DMS53 treated with DMSO at 0.1 percent for 48 hours (cell line): ENCODE results near the gene NUDT4.
A peak's percentile ranks its signal among the peaks of the same experiment; 100 is the strongest.
"Not testable (repeated sequence)": the region's sequence is repeated elsewhere in the genome, so short reads cannot be mapped to it uniquely, and the experiment has no call there.

ENCODE experiments used
- DNase-seq: peaks from one replicate; lab custom pipeline; 2025; ENCODE audit not compliant: unreplicated experiment; lab: John Stamatoyannopoulos, UW

Gene NUDT4

DNA sequence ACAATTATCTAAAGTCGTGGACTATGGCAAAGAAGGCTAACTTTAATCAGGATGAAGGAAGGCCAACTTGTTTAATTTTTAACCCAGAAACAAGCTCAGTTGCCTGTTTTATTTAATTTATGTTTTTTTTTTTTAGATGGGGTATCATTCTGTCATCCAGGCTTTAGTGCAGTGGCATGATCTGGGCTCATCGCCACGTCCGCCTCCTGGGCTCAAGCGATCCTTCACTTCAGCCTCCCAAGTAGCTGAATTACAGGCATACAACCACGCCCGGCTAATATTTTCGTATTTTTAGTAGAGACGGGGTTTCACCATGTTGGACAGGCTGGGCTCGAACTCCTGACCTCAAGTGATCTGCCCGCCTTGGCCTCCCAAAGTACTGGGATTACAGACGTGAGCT is 19.7 kb downstream of the NUDT4 start:
- DNase-seq, result no peak

DNA sequence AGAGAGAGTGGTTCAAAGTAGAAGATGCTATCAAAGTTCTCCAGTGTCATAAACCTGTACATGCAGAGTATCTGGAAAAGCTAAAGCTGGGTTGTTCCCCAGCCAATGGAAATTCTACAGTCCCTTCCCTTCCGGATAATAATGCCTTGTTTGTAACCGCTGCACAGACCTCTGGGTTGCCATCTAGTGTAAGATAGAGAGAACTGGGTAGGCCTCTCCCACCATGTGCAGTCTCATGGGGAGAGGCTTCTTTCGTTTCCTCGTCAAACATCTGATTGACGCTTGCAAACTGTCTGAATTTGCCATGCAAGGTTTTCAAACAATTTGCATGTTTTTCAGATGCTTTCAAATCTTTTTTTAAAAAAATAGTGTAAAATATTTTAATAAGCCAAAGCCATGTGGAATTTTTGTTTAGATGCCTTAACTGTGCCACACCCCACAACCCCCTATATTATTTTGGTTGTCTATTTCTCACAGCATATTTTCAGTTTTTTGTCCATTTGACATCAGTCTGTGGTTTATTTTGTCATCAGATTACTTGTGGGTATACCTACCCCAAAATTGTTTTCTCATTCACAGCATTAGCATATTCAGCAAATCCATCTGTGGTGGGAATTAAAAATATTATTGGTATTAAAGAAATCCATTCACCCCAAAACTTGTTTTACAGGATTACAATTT is 21.6 kb downstream of the NUDT4 start:
- not testable (repeated sequence) for DNase-seq

DNA sequence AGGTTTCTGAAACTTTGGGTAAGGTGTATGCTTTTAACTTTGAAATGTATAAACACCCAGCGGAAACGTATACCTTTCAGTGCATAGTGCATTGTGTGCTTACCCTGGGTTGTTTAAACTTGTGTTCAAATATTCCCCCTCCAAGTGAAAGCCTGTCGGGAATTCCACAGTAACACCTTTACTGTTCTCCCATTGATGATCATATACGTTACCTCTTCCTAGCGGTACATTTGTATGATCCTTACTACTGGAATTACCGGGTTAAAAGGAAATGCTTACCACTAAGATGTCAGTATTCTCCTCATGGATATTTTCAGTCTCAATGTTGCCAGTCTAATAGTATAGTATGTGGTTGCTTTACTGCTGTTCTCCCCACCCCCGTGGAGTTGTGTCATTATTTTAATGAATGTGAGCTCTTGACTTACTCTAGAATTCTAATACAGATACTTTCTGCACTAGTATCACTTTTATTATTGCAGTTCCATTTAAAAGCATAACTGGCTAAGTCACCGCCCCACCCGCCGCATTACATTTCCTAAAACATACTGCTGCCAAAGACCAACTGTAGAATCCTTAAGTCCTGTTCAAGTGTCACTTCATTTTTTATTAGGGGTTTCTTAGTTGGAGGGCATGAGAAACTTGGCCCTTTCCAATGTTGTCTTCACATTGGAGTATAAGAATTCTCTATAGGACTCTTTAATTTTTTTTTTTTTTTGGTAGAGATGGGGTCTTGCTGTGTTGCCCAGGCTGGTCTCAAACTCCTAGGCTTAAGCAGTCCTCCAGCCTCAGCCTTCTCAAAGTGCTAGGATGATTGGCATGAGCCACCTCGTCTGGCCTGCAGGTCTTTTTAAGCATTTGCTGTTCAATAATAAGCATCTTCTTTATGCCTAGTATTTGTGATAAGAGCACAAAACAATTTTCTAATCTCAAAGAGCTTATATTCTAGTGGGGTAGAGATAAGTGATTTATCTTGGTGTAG is 24.9 kb downstream of the NUDT4 start:
- DNase-seq, result no peak

DNA sequence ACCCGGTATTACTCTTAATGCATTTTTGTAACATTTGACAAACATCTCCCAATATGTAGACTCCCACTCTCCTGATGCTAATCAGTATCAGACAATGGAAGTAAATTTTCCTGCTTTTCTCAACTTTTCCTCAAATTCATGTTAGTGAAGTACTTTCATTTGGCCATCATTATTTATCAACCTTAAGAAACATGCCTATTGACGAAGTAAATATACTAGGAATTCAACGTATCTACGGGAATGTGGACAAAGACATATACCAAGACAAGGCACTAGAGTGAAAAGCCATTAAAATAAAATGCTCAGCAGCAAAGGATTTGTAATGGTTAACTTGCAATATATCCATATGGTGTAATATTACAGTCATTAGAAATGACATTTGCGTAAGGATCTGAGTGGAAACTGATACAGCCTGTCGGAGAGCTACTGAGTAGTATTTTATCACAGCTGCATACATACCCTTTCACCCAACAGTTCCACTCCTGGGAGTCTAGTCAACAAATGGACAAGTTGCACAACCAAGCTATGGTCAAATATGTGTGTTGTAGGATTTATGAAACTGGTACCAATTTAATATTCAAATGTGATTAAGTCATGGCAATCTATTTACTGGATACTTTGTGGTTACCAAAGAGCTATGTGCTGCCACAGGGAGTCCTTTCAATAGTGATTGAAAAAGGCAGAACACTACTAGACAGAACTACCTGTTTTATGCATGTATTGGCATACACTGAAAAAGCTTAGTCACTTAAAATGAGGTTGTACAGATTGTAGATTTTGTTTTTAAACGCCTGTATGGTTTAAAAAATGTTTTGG is 26.5 kb downstream of the NUDT4 start:
- no peak for DNase-seq

DNA sequence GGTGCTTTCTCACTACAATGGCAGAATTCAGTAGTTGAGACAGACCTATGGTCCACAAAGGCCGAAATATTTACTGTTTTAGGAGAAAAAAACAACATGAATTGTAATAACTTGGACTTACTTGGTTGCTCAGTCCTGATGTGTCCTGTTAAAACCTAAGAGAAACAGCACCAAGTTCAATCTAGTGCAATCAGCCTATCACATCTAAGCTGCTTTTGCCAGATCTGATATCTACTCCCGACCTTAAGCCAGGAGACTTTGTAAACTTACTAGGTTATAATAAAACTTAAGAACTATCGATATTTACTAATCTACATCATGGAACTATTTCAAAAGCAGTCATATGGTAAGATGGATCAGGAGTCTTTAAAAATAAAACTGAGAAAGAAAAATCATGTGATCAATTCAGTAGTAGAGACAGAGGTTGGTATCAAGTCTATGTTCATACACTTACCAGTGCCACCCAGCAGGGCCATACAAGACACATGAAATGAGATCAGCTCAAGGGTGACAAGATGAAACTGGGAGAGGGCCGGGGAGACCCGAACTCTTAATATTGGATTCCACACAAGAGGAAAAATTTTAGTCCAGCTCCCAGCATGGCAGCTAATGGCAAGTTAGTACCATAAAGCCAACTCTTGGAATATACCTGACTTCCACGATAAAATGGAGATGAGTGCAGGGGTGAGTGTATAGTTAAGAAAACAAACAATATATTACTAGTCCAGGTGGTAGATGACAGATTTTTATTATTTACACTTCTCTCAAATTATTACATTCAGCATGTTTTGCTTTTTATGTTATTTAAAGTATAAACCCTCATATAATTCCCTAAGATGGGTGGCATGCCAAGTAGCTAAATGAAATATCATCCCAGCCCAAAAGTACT is 27.5 kb downstream of the NUDT4 start:
- DNase-seq, result no peak

DNA sequence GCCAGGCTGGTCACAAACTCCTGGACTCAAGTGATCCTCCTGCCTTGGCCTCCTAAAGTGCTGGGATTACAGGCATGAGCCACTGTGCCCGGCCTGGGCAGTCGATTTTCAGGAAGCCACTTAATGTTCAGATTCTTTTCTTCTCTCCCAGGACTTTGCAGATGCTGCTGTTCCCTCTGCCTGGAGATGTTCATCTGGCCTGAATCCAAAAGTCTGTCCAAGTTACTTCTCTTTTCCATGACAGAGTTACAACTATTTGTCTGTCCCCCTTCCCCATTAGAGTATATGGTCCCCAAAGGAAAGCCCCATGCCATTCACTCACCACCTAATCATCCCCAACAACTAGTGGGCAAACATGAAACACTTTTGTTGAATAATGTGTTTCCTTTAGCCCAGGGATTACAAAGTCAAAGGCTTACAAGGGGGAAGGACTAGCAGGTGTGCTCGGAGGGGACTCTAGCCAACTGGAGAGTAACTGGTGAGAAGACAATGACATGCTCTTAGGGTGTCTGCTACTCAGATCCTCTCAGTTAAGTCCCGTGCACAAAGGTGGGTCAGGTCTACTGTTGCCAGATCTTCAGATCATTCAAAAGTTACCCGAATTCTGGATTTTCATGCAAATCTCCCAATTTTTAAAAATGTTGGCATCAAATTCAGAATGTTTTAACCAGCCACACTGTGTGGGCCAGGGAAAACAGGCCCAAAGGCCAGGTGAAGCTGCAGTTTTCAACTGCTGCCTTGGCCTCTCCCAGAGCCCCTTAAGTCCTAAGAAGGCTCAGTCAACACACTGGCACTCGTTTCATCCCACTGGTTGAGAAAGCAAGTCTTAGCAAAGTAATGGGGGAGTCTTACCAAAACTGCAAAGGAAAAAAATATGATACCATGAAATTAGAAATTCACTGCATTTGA is 29.6 kb downstream of the NUDT4 start:
- DNase-seq, result no peak

DNA sequence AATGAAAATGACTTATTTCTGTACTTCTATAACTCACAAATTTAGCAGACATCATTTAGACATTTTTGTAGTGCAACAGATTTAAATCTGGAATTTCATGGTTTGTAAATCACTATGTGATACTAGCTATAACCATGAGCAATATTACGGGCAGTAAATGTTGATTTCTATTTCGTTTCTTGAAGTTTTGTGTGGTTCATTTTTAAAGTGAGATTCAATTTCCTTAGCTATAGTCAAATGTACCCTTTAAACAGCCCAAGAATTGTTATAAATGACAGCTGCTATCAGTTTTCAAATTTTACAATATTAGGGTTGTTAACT is 30.2 kb downstream of the NUDT4 start:
- DNase-seq, result no peak

DNA sequence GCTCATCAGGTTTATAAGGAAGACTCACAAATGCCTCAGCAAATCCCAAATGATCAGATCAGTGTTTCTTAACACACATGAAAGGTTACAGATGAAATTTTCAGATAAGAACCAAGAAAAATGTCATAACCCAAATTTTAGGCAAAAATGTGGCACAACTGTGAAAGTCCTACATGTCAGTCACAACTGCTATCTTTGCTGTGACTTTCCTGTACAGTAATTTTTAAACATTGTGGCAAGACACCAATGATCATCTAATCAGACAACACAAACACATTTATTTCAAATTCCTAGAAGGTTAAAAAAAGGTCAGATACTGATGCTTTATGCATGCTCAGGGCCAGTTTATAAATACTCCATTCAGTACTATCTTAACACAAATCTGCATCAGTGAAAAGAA is 31.1 kb downstream of the NUDT4 start:
- no peak for DNase-seq

DNA sequence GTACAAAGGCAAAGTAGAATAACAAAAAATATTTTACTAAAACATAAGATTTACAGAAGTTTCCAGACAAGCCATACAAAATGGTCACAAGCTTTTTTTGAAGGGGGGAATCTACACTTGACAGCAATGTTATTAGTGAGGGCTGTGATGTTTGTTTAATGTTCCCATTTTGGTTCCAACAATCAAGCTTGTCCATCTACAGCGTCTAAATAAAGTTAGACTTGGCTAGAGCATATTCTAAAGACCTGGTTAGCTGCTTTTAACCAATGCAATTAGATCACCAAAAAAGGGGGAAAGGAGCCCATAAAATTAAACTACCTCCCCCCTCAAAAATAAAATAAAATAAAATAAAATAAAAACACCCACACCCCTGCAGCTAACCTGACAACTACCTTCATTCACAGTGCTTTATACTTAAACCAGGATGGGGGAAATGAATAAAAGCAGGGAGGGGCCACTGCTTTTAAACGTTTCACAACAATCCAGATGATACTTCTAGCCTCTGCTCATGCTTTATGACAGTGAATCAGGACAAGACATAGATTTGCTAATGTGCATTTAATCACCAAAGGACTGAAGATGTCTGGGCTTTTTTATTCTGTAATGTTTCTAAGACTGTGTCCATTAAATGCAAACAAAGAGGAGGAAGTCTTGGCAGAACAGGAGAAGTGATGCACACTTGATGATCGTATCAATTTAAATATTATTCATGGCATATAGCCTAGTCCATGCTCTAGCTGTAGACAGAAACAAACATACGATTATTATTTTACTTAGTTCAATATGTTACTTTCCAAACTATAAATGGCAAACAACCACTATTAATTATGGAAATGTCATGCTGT is 31.8 kb downstream of the NUDT4 start:
- DNase-seq, result not testable (repeated sequence)

DNA sequence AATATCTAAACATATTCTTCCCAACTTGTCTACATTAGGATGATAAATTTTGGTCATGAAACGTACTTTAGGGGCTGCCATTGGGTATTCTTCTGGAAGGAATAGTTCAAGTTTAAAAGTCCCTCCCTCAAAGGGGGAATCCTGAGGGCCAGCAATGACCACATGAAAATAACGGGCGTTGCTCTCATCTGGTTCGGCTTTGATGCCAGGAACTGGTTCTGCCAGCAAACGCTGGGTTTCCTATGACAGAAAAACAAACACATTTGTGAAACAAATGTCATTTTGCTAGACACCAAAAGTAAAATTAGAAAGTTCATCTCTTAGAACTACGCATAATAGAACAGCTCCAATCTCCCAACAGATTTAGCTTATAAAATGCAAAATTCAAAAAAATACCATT is 33.3 kb downstream of the NUDT4 start:
- not testable (repeated sequence) for DNase-seq

DNA sequence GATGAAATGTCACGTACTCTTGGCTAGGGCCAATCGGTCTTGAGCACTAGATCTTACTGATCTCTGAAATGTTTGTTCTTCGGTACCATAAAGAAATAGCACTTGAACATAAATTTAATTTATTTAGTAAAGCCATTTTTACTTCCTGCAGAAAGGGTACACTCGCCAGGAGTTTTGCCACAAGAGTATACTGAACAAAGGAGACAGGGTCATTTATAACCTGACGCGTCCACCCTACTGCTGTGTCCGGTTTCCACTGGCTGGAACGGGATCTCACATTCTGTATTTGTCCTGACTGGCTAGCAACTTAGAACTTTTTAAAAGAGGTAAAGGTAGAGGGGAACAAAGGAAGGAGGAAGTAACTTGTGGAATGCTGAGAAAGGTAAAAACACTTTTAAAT is 34.7 kb downstream of the NUDT4 start:
- not testable (repeated sequence) for DNase-seq

DNA sequence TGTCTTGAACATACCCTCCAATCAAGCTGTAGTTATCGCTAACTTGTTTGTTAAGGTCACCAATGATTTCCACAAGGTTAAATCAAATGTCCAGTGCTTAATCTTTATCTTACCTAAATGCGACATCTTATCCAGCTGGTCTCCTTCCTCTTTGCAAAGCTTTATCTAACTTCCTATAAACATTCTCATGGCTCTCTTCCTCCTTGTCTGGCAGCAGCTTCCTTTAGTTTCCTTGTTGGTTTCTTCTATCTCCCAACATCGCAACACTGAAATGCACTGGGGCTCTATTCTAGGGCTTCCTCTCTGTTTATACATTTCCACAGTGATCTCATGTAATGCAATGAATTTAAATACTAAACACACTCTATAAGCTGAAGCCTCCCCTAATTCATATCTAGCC is 35.3 kb downstream of the NUDT4 start:
- no peak for DNase-seq

DNA sequence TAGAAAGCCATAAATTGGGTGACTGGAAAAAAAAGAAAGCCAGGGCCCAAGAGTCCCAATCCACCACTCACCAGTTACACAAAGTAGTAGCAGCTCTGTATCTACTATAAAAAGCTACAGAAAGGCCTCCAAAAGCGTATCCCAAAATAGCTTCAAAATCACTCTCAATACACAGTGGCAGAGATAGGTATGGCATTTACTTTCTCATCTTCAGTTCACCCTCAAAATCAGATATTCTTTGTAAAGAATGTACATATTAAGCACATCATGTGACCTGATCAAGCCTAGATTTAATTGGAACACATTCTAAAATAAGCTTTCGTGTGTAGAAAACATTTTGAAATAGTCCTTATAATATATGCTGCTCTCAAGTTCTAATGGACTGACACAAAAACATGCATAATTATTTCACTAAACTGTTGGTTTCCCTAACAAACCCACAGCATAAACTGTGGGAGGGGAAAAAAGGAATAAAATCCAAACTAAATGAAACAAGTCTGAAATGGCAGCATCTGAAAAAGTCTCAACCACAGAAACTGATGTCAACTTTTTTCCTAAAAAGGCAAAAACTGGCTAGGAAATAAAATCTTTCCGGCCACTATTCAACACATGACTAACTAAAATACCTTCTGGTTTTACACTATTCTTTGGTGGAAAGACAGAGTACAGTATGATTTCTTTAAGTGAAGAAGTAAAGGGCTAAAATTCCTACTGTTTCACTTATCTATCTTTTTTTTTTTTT is 38.2 kb downstream of the NUDT4 start:
- DNase-seq, result no peak

DNA sequence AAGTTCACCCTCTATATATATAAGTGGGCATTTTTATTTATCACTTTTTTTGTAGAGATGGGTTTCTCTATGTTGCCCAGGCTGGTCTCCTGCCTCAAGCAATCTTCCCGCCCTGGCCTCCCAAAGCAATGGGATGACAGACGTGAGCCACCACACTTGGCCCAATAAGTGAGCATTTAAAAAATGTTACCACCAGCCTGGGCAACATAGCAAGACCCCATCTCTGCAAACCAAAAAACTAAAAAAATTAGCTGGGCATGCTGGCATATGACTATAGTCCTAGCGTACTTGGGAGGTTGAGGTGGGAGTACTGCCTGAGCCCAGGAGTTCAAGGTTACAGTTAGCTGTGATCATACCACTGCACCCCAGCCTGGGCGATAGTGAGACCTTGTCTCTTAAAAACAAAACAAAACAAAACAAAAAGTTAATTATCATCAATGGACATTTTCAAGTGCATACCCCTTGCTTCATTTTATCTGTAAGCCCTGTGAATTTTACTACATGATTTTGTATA is 40.3 kb downstream of the NUDT4 start:
- no peak for DNase-seq

DNA sequence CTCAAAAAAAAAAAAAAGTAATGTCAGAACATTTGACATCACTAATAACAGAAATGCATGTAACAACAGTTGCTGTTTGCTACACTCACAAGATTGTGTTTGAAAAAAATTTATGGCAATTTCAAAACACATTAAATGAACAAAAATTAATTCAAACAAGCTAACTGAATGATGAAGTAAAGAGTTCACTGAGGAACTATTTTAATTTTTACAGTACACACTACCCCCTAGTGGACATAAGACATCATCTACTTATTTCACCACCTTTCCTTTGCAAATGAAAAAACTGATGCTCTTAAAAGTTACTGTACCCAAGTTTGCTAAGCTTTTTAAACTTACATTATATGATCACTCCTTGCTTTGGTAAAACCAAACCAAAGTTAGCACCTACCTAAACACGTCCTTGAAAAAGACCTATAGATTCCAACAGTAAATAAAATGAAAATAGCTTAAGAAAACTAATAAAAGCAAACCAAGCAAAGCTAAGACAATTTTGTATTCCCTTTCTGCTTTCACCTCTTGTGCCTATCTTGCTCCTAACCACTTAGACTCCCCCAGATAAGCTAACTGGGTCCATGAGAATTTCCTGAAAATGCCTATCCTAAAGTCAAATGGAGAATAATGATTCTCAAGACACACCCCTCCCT is 41.8 kb downstream of the NUDT4 start:
- peak; percentile 54 for DNase-seq

DNA sequence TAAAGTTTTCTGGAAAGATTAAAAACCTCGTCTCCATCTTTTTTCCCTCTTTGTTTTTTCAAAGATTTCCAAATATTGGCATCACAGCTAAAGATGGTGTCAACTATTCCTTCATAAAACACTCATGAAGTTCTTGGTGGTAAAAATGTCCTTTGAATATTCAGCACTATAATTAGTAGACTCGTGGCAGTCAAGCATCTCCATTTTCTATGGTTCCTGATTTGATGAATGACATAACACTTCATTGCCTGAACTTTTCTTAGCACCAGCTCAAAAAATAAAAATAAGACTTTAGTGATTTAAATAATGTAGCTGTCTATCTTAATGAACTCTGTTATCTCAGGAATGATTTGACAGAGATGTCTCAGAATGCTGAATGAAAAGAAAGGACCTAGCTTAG is 44.3 kb downstream of the NUDT4 start:
- no peak for DNase-seq

DNA sequence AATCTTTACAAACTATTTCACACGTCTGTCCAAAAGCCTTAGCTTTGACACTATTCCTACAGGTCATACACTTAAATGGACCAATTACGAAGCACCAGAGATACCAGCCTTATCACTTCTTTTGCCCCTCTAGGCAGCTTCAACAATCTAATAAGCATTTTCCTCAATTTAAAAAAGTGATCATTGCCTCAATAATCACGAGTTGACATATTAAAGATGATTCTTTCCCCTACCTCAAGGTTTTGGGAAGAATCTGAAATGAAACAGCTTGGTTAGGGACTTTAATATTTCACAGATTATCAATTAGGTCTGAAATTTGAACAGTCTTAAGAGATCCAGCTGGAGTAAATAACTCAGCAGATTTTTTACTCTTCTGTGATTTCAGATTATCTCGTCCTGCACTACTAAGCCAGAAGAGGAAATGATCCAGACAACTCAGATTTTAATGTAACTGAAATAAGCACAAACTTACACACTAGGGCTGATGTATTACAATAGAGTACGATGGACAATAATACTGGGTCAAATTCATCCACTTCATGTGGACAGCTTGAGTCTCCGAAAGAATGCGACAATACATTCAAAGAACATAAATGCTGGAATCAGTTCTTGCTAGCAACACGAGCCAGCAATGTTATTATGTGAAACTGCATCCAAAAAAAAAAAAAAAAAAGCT is 48.1 kb downstream of the NUDT4 start:
- DNase-seq, result no peak
